Panc1 (cell line): ENCODE data around the gene MATN1. TPM values are rescaled to one million over a fixed set of nuclear protein-coding genes. Genes with fewer than 3 reads are reported as not detected.

Experiments
- ATAC-seq: fragments of 200-7000 bp; cut with Tn5 transposase; 2 replicates; pipeline ENCODE4 v1.9.1; 2020; ENCODE audit warnings: mild to moderate bottlenecking, moderate library complexity
- BruUV-seq: library from RNA; stranded (reverse); fragments of 400-500 nt; replicated peaks from 2 replicates; lab custom pipeline; 2021; lab: Mats Ljungman, UMichigan
- CTCF ChIA-PET: fragments of 300-600 bp; sonication (Branson Sonifier 250); formaldehyde crosslinking; loops from one replicate; lab custom pipeline; 2022; ENCODE audit warnings: antibody characterized with exemption; lab: Charles Lee
- POLR2A ChIA-PET: fragments of 300-600 bp; sonication (Branson Sonifier 250); formaldehyde crosslinking; loops from one replicate; lab custom pipeline; 2022; ENCODE audit warnings: antibody characterized with exemption; lab: Charles Lee
- DNase-seq: peaks from one replicate; pipeline ENCODE4 v3.0.0-alpha.2; 2010; ENCODE audit warnings: low read depth, low spot score
- H3K27ac ChIP-seq: 2 replicates; pipeline ENCODE4 v1.5.1; 2011; ENCODE audit warnings: mild to moderate bottlenecking, low read length, inconsistent platforms
- H3K27me3 ChIP-seq: fragments of 200-500 bp; sonication (Bioruptor generic); 2 replicates; pipeline ENCODE4 v1.6.0; 2014; ENCODE audit warnings: low read length, inconsistent platforms; ENCODE audit not compliant: control insufficient read depth, insufficient read depth
- H3K36me3 ChIP-seq: fragments of 200-500 bp; sonication (Bioruptor generic); 2 replicates; pipeline ENCODE4 v1.5.1; 2014; ENCODE audit warnings: inconsistent platforms, mild to moderate bottlenecking, low read length, moderate library complexity; ENCODE audit not compliant: control insufficient read depth, insufficient read depth
- H3K4me1 ChIP-seq: 2 replicates; pipeline ENCODE4 v1.5.1; 2011; ENCODE audit warnings: inconsistent platforms, mild to moderate bottlenecking, low read length, moderate library complexity; ENCODE audit not compliant: control insufficient read depth, insufficient read depth
- H3K4me3 ChIP-seq, 2 experiments: 2 replicates each; pipeline ENCODE4 v1.5.1; 2011 to 2012; ENCODE audit warnings: low read depth in 2 of 2, low read length in 2 of 2, mild to moderate bottlenecking in 2 of 2, inconsistent platforms in 1 of 2, moderate library complexity in 1 of 2
- H3K9me3 ChIP-seq: fragments of 200-500 bp; sonication (Bioruptor generic); 2 replicates; pipeline ENCODE4 v1.5.1; 2014; ENCODE audit warnings: low read depth, mild to moderate bottlenecking, inconsistent platforms, low read length, moderate library complexity; ENCODE audit not compliant: control insufficient read depth, insufficient read depth
- POLR2AphosphoS5 ChIP-seq: IDR thresholded peaks from 2 replicates; pipeline ENCODE4 v1.6.1; 2012; ENCODE audit warnings: mild to moderate bottlenecking, low read depth, low read length, moderate library complexity
- SIN3A ChIP-seq: IDR thresholded peaks from 2 replicates; pipeline ENCODE4 v1.6.1; 2012; ENCODE audit warnings: low read depth, mild to moderate bottlenecking, low read length, moderate library complexity, borderline replicate concordance; ENCODE audit not compliant: insufficient read depth
- TCF7L2 ChIP-seq: IDR thresholded peaks from 2 replicates; pipeline ENCODE4 v1.6.1; 2011; ENCODE audit warnings: mild to moderate bottlenecking, low read depth, low read length, inconsistent platforms
- in situ Hi-C: cut with HindIII; loops from 2 replicates; pipeline ENCODE4 v1.10.0; 2016; ENCODE audit warnings: low sequenced_read_pairs, low pct_unique_long_range_greater_than_20kb
- intact Hi-C: fragments of 100-400 bp; cut with micrococcal nuclease; formaldehyde crosslinking; loops from one replicate; pipeline ENCODE4 v1.10.0; 2022; ENCODE audit not compliant: unreplicated experiment
- total RNA-seq: library from RNA; stranded (reverse); gene quantifications from one replicate; pipeline ENCODE4 v1.2.1, GENCODE V29; 2021; ENCODE audit not compliant: unreplicated experiment
- TF ChIP-seq, protein P1 (sequence below): fragments of 450-650 bp; IDR thresholded peaks from 2 replicates; pipeline ENCODE4 v1.5.1; 2017; ENCODE audit warnings: mild to moderate bottlenecking
- TF ChIP-seq, protein P2 (sequence below), 2 experiments: IDR thresholded peaks; 2 replicates each; pipeline ENCODE4 v1.6.1; 2011 to 2012; ENCODE audit warnings: low read depth in 2 of 2, control low read depth in 1 of 2, low read length in 1 of 2, mild to moderate bottlenecking in 1 of 2, moderate library complexity in 1 of 2; ENCODE audit not compliant: insufficient read depth in 1 of 2

Gene MATN1
- total RNA-seq, 1 experiment from 2014 or later = 0.59 TPM

DNA sequence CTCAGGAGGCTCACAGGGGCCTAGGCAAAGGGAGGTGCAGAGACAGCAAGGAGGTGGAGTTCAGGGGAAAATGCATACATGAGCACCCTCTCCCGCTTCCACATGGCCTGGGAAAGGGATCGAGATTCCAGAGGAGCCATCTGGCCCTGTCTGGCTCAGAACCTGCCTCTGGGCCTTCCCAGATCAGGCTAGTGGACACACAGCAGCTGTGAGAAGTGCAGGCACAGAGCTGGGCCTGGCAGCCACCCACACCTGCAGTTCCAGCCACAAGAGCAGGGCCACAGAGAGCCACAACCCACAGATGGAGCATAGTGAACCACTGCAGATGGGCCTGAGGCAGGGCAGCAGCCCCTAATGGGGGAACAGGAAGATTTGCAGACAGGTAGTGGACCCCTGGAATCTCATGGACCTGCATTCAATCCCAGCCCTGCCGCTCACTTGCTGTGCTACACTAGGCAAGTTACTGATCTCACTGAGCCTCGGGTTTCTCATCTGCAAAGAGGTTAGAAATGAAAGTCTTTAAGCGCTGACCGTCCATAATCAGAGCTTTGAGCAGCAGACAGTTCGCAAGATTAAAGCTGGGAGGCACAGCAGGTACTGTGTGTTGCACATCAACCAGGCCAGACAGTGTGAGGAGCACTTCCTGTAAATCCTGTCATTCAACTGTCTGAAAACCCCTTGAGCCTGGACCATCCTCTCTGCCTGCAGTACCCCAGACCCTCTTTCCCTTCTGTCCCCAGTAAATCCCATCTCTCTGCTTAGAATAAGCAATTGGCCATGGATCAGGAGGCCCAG is 58.0 kb downstream of the MATN1 start:
- ChIA-PET CTCF (no interaction called here), POLR2A (no interaction called here)
- Histone ChIP-seq H3K9me3 (no peaks in the 10 kb centered on the region), H3K4me3 (no peak overlapping the region), H3K27ac (no peak overlapping the region), H3K27me3 (no peaks in the 10 kb centered on the region), H3K36me3 (no peaks in the 10 kb centered on the region), H3K4me1 (no peaks in the 10 kb centered on the region)
- no peak for DNase-seq
- in situ Hi-C loops (no loop called here), intact Hi-C loops (no loop called here)
- TF ChIP-seq TCF7L2 = no peak
- TF ChIP-seq POLR2AphosphoS5 = no peak
- no peak for TF ChIP-seq SIN3A
- TF ChIP-seq, protein P1, sequence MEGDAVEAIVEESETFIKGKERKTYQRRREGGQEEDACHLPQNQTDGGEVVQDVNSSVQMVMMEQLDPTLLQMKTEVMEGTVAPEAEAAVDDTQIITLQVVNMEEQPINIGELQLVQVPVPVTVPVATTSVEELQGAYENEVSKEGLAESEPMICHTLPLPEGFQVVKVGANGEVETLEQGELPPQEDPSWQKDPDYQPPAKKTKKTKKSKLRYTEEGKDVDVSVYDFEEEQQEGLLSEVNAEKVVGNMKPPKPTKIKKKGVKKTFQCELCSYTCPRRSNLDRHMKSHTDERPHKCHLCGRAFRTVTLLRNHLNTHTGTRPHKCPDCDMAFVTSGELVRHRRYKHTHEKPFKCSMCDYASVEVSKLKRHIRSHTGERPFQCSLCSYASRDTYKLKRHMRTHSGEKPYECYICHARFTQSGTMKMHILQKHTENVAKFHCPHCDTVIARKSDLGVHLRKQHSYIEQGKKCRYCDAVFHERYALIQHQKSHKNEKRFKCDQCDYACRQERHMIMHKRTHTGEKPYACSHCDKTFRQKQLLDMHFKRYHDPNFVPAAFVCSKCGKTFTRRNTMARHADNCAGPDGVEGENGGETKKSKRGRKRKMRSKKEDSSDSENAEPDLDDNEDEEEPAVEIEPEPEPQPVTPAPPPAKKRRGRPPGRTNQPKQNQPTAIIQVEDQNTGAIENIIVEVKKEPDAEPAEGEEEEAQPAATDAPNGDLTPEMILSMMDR = no peak
- TF ChIP-seq, protein P2, sequence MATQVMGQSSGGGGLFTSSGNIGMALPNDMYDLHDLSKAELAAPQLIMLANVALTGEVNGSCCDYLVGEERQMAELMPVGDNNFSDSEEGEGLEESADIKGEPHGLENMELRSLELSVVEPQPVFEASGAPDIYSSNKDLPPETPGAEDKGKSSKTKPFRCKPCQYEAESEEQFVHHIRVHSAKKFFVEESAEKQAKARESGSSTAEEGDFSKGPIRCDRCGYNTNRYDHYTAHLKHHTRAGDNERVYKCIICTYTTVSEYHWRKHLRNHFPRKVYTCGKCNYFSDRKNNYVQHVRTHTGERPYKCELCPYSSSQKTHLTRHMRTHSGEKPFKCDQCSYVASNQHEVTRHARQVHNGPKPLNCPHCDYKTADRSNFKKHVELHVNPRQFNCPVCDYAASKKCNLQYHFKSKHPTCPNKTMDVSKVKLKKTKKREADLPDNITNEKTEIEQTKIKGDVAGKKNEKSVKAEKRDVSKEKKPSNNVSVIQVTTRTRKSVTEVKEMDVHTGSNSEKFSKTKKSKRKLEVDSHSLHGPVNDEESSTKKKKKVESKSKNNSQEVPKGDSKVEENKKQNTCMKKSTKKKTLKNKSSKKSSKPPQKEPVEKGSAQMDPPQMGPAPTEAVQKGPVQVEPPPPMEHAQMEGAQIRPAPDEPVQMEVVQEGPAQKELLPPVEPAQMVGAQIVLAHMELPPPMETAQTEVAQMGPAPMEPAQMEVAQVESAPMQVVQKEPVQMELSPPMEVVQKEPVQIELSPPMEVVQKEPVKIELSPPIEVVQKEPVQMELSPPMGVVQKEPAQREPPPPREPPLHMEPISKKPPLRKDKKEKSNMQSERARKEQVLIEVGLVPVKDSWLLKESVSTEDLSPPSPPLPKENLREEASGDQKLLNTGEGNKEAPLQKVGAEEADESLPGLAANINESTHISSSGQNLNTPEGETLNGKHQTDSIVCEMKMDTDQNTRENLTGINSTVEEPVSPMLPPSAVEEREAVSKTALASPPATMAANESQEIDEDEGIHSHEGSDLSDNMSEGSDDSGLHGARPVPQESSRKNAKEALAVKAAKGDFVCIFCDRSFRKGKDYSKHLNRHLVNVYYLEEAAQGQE (IDR thresholded peaks at IDR 0.05; ENCODE audit: insufficient read depth in 1 of 2, low read depth in 2 of 2, low read length in 1 of 2) = no peak
- ATAC-seq = peak; percentile 50; the same call in 1 of the 2 replicates
- no TSS peak for BruUV-seq

DNA sequence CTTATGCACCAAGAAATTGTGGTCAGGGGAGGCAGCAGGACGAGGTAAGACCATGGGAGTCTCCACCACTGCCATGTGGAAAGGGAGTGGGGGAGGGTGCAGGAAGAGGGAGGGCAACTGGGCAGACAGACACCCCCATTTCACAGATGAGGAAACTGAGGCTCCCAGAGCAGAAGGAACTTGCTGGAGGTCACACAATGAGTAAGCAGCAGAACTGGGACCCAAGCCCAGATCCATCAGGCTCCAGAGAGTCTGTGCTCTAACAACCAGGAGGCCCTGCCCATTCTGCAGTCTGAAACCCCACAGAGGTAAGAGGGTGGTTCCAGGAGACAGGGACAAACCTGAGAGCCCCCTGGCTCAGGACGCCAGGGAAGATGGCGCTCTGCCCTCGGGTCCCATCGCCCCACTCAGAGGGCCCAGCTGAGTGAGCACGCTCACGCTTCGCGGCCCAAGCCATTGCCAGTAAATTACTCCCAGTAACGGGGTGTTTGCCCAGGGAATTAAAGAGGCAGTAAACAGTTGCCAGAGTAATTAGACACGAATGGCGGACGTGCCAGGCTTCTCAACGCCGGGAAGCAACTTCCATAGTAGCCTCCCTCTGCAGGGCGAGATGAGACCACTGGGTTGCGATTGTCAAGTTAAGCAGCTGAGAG is 59.2 kb downstream of the MATN1 start:
- POLR2A ChIA-PET = no interaction called here
- no TSS peak for BruUV-seq
- TF ChIP-seq, protein P1 = no peak
- TF ChIP-seq POLR2AphosphoS5 (no peak), SIN3A (no peak), TCF7L2 (no peak)
- TF ChIP-seq, protein P2 (IDR thresholded peaks at IDR 0.05; ENCODE audit: insufficient read depth in 1 of 2, low read depth in 2 of 2, low read length in 1 of 2) = no peak

More for the DNA sequence above, 59.2 kb downstream of the MATN1 start:
- no peak for ATAC-seq
- no peaks in the 10 kb centered on the region for H3K4me1 ChIP-seq
- no peaks in the 10 kb centered on the region for H3K9me3 ChIP-seq
- no peak for DNase-seq
- no peak overlapping the region for H3K27ac ChIP-seq
- no peak overlapping the region for H3K4me3 ChIP-seq
- intact Hi-C loops = no loop called here
- in situ Hi-C loops = no loop called here
- no peaks in the 10 kb centered on the region for H3K36me3 ChIP-seq
- H3K27me3 ChIP-seq = no peaks in the 10 kb centered on the region
- CTCF ChIA-PET = no interaction called here
